ENCODE results near the gene NLGN1.

The NLGN1 gene

DNA sequence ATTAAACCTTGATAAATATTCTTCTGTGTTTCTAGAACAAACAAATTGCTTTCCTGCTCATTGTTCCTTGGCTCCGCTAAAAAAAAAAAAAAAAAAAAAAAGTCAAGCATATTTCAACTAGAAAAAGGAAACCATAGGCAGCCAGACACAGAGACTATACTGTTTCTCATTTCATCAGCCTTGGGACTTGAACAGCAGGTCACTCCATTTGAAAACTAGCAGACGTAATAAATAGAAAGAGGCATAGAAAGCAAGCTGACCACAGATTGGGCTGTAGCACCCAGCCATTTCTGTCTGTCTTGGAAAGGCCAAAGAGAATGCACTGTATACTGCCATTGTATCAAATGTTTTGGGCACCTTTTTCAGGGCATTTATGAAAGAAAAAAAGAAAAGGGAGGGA lies 697.1 kb downstream of the NLGN1 start:
- Histone ChIP-seq H3K27me3 (ENCODE audit: insufficient read depth, low read length) (no peaks in the 10 kb centered on the region), H4K20me1 (ENCODE audit: insufficient read depth, low read length) (no peaks in the 10 kb centered on the region), H2AFZ (ENCODE audit: low read length) (no peak overlapping the region), H3F3A (ENCODE audit: insufficient read depth, low read length) (no peaks in the 10 kb centered on the region), H3K27ac (ENCODE audit: low read depth, low read length, poor library complexity, severe bottlenecking) (no peak overlapping the region), H3K36me3 (ENCODE audit: insufficient read depth, low read length) (no peaks in the 10 kb centered on the region), H3K4me1 (ENCODE audit: insufficient read depth, low read length, severe bottlenecking) (no peaks in the 10 kb centered on the region), H3K9me3 (ENCODE audit: low read length) (no peaks in the 10 kb centered on the region), H3K79me2 (ENCODE audit: insufficient read depth, low read length) (no peaks in the 10 kb centered on the region), H3K4me3 (ENCODE audit: low read depth, low read length, poor library complexity, severe bottlenecking) (no peak overlapping the region), H3K9me2 (ENCODE audit: low read depth, low read length) (no peaks in the 10 kb centered on the region), H3K9ac (ENCODE audit: low read length) (no peak overlapping the region), H3K4me2 (ENCODE audit: low read length) (no peak overlapping the region)
- TF ChIP-seq EZH2 (IDR thresholded peaks at IDR 0.05; ENCODE audit: borderline replicate concordance, low read length): no peak
- TF ChIP-seq, protein P1, sequence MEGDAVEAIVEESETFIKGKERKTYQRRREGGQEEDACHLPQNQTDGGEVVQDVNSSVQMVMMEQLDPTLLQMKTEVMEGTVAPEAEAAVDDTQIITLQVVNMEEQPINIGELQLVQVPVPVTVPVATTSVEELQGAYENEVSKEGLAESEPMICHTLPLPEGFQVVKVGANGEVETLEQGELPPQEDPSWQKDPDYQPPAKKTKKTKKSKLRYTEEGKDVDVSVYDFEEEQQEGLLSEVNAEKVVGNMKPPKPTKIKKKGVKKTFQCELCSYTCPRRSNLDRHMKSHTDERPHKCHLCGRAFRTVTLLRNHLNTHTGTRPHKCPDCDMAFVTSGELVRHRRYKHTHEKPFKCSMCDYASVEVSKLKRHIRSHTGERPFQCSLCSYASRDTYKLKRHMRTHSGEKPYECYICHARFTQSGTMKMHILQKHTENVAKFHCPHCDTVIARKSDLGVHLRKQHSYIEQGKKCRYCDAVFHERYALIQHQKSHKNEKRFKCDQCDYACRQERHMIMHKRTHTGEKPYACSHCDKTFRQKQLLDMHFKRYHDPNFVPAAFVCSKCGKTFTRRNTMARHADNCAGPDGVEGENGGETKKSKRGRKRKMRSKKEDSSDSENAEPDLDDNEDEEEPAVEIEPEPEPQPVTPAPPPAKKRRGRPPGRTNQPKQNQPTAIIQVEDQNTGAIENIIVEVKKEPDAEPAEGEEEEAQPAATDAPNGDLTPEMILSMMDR (IDR thresholded peaks at IDR 0.05; ENCODE audit: low read length): no peak

DNA sequence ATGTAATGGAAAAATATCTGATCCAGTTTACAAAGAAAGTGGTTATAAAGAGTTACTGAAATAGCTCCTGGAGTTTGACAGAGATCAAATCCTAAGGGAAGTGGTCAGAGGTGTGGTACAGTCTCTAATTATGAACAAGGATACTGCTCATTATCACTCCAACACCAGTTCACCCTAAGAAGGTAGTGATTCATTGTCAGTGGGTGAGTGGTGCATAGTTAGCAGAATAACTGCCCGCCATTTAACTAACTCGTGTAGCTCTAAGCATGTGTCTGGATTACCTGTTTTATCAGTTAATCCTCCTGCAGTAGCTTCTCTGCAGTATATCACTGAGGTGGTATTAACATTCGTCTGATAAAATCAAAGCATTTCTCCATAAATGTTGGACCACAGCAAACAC lies 700.1 kb downstream of the NLGN1 start:
- TF ChIP-seq, protein P1 (IDR thresholded peaks at IDR 0.05; ENCODE audit: low read length): no peak
- no peak for TF ChIP-seq EZH2 (IDR thresholded peaks at IDR 0.05; ENCODE audit: borderline replicate concordance, low read length)
- no peaks in the 10 kb centered on the region for H3K36me3 ChIP-seq (ENCODE audit: insufficient read depth, low read length)
- no peaks in the 10 kb centered on the region for H4K20me1 ChIP-seq (ENCODE audit: insufficient read depth, low read length)
- H3K4me2 ChIP-seq (ENCODE audit: low read length): no peak overlapping the region
- H3K79me2 ChIP-seq (ENCODE audit: insufficient read depth, low read length): no peaks in the 10 kb centered on the region
- H3K9ac ChIP-seq (ENCODE audit: low read length): no peak overlapping the region
- H3K27ac ChIP-seq (ENCODE audit: low read depth, low read length, poor library complexity, severe bottlenecking): no peak overlapping the region
- H3F3A ChIP-seq (ENCODE audit: insufficient read depth, low read length): no peaks in the 10 kb centered on the region
- H3K4me1 ChIP-seq (ENCODE audit: insufficient read depth, low read length, severe bottlenecking): no peaks in the 10 kb centered on the region
- H3K9me3 ChIP-seq (ENCODE audit: low read length): no peaks in the 10 kb centered on the region
- H2AFZ ChIP-seq (ENCODE audit: low read length): no peak overlapping the region
- no peaks in the 10 kb centered on the region for H3K9me2 ChIP-seq (ENCODE audit: low read depth, low read length)
- no peak overlapping the region for H3K4me3 ChIP-seq (ENCODE audit: low read depth, low read length, poor library complexity, severe bottlenecking)
- no peaks in the 10 kb centered on the region for H3K27me3 ChIP-seq (ENCODE audit: insufficient read depth, low read length)

- no peak overlapping the region for H3K4me3 ChIP-seq (ENCODE audit: low read depth, low read length, poor library complexity, severe bottlenecking)
- H2AFZ ChIP-seq (ENCODE audit: low read length): no peak overlapping the region
- no peaks in the 10 kb centered on the region for H3K9me3 ChIP-seq (ENCODE audit: low read length)
- no peaks in the 10 kb centered on the region for H3K27me3 ChIP-seq (ENCODE audit: insufficient read depth, low read length)
- H3K4me1 ChIP-seq (ENCODE audit: insufficient read depth, low read length, severe bottlenecking): no peaks in the 10 kb centered on the region
- no peaks in the 10 kb centered on the region for H4K20me1 ChIP-seq (ENCODE audit: insufficient read depth, low read length)
- TF ChIP-seq, protein P1 (IDR thresholded peaks at IDR 0.05; ENCODE audit: low read length): no peak
- TF ChIP-seq EZH2 (IDR thresholded peaks at IDR 0.05; ENCODE audit: borderline replicate concordance, low read length): no peak
- no peak overlapping the region for H3K9ac ChIP-seq (ENCODE audit: low read length)
- no peaks in the 10 kb centered on the region for H3K36me3 ChIP-seq (ENCODE audit: insufficient read depth, low read length)
- no peak overlapping the region for H3K27ac ChIP-seq (ENCODE audit: low read depth, low read length, poor library complexity, severe bottlenecking)
- H3F3A ChIP-seq (ENCODE audit: insufficient read depth, low read length): no peaks in the 10 kb centered on the region
- H3K9me2 ChIP-seq (ENCODE audit: low read depth, low read length): no peaks in the 10 kb centered on the region
- no peaks in the 10 kb centered on the region for H3K79me2 ChIP-seq (ENCODE audit: insufficient read depth, low read length)
- no peak overlapping the region for H3K4me2 ChIP-seq (ENCODE audit: low read length)
These were observed 701.2 kb downstream of the NLGN1 start for GRCh38 chr3:174098746-174099145.

All from OCI-LY1 (cell line).